ENCODE data around the gene TRAF2. TPM values are rescaled to one million over a fixed set of nuclear protein-coding genes. Genes with fewer than 3 reads are reported as not detected.
"Not testable (repeated sequence)": the region's sequence is repeated elsewhere in the genome, so short reads cannot be mapped to it uniquely, and the experiment has no call there.

TRAF2 gene
- total RNA-seq, 2 donors from 2014 or later: 45.9 to 55.1 TPM

DNA sequence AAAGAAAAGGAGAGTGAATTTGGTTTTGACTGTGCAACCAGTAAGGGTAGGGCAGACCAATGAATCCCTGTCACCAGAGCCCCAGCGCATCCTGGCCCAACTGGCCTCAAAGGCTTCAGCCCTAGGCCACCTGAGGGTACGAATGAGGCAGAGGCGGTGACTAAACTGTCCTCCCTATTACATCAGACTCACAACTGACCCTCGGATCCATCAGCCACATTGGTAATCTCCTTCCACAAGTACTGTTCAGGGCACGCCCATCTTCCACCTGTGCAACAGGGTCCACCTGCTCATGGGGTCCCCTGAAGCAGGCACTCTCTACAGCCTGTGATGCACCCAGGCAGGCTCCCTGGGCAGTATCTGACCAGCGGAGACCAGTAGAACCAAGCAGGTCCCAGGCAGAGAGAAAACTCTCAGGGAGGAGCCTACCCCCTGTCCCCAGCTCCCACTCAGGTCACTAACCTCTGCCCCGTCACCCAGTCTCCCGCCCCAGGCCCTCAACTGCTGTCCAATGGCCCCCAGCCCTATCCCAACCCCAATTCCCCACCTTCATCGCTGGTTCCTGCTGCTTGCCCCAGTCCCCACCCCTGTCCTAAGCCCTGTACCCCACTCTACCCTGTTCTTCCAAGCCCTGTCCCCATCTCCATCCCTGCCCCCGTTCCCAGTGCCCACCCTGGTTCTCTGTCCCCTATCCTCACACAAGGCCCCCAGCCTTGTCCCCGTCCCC is 21.1 kb upstream of the TRAF2 start:
- Histone ChIP-seq H3K9ac (ENCODE audit: extremely low read depth, low read length, poor library complexity, severe bottlenecking) (peak overlapping the region; percentile 72), H3K27ac (ENCODE audit: low read depth, low read length) (no peak overlapping the region), H3K4me1 (ENCODE audit: control insufficient read depth, insufficient read depth, low read length) (no peaks in the 10 kb centered on the region), H3K9me3 (ENCODE audit: control insufficient read depth, low read length) (peaks cover 14% of the 10 kb centered on the region), H3K36me3 (ENCODE audit: control insufficient read depth, insufficient read depth, low read length) (peaks cover 34% of the 10 kb centered on the region), H3K4me3 (ENCODE audit: low read length) (peak overlapping the region; percentile 83), H3K27me3 (ENCODE audit: control insufficient read depth, insufficient read depth, low read length, poor library complexity, severe bottlenecking) (no peaks in the 10 kb centered on the region)
- TF ChIP-seq, protein P1, sequence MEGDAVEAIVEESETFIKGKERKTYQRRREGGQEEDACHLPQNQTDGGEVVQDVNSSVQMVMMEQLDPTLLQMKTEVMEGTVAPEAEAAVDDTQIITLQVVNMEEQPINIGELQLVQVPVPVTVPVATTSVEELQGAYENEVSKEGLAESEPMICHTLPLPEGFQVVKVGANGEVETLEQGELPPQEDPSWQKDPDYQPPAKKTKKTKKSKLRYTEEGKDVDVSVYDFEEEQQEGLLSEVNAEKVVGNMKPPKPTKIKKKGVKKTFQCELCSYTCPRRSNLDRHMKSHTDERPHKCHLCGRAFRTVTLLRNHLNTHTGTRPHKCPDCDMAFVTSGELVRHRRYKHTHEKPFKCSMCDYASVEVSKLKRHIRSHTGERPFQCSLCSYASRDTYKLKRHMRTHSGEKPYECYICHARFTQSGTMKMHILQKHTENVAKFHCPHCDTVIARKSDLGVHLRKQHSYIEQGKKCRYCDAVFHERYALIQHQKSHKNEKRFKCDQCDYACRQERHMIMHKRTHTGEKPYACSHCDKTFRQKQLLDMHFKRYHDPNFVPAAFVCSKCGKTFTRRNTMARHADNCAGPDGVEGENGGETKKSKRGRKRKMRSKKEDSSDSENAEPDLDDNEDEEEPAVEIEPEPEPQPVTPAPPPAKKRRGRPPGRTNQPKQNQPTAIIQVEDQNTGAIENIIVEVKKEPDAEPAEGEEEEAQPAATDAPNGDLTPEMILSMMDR (conservative IDR thresholded peaks at IDR 0.05): no peak
- peak overlapping the region; percentile 44 for H3K27ac Mint-ChIP-seq
- 69 to 76% methylated on average over 8 to 11 of the region's 11 CpGs for WGBS, 2 experiments (ENCODE audit: insufficient coverage in 1 of 2, insufficient read length in 1 of 2)
- H3K4me3 Mint-ChIP-seq: peak overlapping the region; percentile 70
- DNase-seq: no peak
- H3K4me1 Mint-ChIP-seq: peaks cover 3% of the 10 kb centered on the region
- peaks cover 32% of the 10 kb centered on the region for H3K9me3 Mint-ChIP-seq
- peaks cover 43% of the 10 kb centered on the region for H3K36me3 Mint-ChIP-seq (ENCODE audit: low read depth)
- H3K27me3 Mint-ChIP-seq (ENCODE audit: insufficient read depth): no peaks in the 10 kb centered on the region

DNA sequence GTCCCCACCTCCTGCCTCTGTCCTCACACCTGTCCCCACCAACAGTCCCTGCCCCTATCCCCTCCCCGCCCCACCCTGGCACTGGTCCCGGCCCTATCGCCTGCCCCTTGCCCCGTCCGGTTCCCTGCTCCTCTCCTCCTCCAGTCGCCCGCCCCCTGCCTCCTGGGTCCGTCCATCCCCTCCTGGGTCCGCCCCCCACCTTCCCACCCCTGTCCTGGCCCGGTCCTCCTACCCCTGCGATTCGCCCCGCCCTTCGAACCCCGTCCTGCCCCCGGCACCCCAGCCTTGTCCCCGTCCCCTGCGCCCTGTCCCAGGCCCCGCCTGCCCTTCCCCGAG is 20.6 kb upstream of the TRAF2 start:
- TF ChIP-seq, protein P1 (conservative IDR thresholded peaks at IDR 0.05): no peak
- H3K4me3 ChIP-seq (ENCODE audit: low read length): peak overlapping the region; percentile 83
- no peaks in the 10 kb centered on the region for H3K27me3 ChIP-seq (ENCODE audit: control insufficient read depth, insufficient read depth, low read length, poor library complexity, severe bottlenecking)
- no peak overlapping the region for H3K27ac Mint-ChIP-seq
- no peaks in the 10 kb centered on the region for H3K4me1 ChIP-seq (ENCODE audit: control insufficient read depth, insufficient read depth, low read length)
- H3K27ac ChIP-seq (ENCODE audit: low read depth, low read length): peak overlapping the region; percentile 60
- H3K36me3 ChIP-seq (ENCODE audit: control insufficient read depth, insufficient read depth, low read length): peaks cover 34% of the 10 kb centered on the region
- DNase-seq: no peak
- WGBS, 2 experiments (ENCODE audit: insufficient coverage in 1 of 2, insufficient read length in 1 of 2): 0% methylated on average over 20 of the region's 20 CpGs; no CpG with 5 or more reads in 1 of the 2 experiments
- H3K4me3 Mint-ChIP-seq: peak overlapping the region; percentile 70
- H3K9me3 Mint-ChIP-seq: peaks cover 38% of the 10 kb centered on the region
- peak overlapping the region; percentile 72 for H3K9ac ChIP-seq (ENCODE audit: extremely low read depth, low read length, poor library complexity, severe bottlenecking)
- H3K36me3 Mint-ChIP-seq (ENCODE audit: low read depth): peaks cover 43% of the 10 kb centered on the region
- H3K4me1 Mint-ChIP-seq: peaks cover 3% of the 10 kb centered on the region
- peaks cover 19% of the 10 kb centered on the region for H3K9me3 ChIP-seq (ENCODE audit: control insufficient read depth, low read length)
- no peaks in the 10 kb centered on the region for H3K27me3 Mint-ChIP-seq (ENCODE audit: insufficient read depth)

DNA sequence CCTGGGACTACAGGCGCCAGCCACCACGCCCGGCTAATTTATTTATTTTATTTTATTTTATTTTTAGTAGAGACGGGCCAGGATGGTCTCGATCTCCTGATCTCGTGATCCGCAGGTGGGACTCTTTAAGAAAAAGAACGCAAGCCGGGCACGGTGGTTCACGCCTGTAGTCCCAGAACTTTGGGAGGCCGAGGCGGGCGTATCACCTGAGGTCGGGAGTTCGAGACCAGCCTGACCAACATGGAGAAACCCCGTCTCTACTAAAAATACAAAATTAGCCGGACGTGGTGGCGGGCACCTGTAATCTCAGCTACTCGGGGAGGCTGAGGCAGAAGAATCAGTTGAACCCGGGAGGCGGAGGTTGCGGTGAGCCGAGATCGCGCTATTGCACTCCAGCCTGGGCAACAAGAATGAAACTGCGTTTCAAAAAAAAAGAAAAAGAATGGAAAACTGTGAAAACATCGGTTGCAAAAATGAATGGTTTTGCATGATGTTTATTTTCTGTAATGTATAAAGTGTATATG is 19.4 kb upstream of the TRAF2 start:
- peaks cover 39% of the 10 kb centered on the region for H3K36me3 Mint-ChIP-seq (ENCODE audit: low read depth)
- not testable (repeated sequence) for H3K27ac Mint-ChIP-seq; H3K27ac ChIP-seq (ENCODE audit: low read depth, low read length); H3K27me3 ChIP-seq (ENCODE audit: control insufficient read depth, insufficient read depth, low read length, poor library complexity, severe bottlenecking); H3K4me1 Mint-ChIP-seq; H3K4me1 ChIP-seq (ENCODE audit: control insufficient read depth, insufficient read depth, low read length); H3K27me3 Mint-ChIP-seq (ENCODE audit: insufficient read depth); H3K9ac ChIP-seq (ENCODE audit: extremely low read depth, low read length, poor library complexity, severe bottlenecking); DNase-seq
- Histone ChIP-seq H3K4me3 (ENCODE audit: low read length) (peak overlapping the region; percentile 56), H3K36me3 (ENCODE audit: control insufficient read depth, insufficient read depth, low read length) (peaks cover 25% of the 10 kb centered on the region), H3K9me3 (ENCODE audit: control insufficient read depth, low read length) (peaks cover 30% of the 10 kb centered on the region)
- H3K4me3 Mint-ChIP-seq: peak overlapping the region; percentile 70
- H3K9me3 Mint-ChIP-seq: peaks cover 48% of the 10 kb centered on the region
- 95 to 98% methylated on average over 22 to 29 of the region's 29 CpGs for WGBS, 2 experiments (ENCODE audit: insufficient coverage in 1 of 2, insufficient read length in 1 of 2)

All from endodermal cell (in vitro differentiated cells).